HG02623 (cell line): ENCODE measurements around the gene SYNGR3.

Experiments
- ATAC-seq: cut with Tn5 transposase; IDR thresholded peaks from one replicate; pipeline ENCODE4 v1.9.1; 2021; ENCODE audit warnings: moderate library complexity; ENCODE audit not compliant: unreplicated experiment

Gene SYNGR3

GRCh38 chr16:2038382-2039231, 48.8 kb downstream of the SYNGR3 start:
- ATAC-seq: no peak

GRCh38 chr16:2039274-2040031, 49.7 kb downstream of the SYNGR3 start:
- no peak for ATAC-seq

- no peak for ATAC-seq
Measured at GRCh38 chr16:2040041-2040786, 50.4 kb downstream of the SYNGR3 start.

- no peak for ATAC-seq
Measured at GRCh38 chr16:2040787-2041522, 51.2 kb downstream of the SYNGR3 start.

GRCh38 chr16:2042171-2042985, 52.6 kb downstream of the SYNGR3 start:
- ATAC-seq: no peak

DNA sequence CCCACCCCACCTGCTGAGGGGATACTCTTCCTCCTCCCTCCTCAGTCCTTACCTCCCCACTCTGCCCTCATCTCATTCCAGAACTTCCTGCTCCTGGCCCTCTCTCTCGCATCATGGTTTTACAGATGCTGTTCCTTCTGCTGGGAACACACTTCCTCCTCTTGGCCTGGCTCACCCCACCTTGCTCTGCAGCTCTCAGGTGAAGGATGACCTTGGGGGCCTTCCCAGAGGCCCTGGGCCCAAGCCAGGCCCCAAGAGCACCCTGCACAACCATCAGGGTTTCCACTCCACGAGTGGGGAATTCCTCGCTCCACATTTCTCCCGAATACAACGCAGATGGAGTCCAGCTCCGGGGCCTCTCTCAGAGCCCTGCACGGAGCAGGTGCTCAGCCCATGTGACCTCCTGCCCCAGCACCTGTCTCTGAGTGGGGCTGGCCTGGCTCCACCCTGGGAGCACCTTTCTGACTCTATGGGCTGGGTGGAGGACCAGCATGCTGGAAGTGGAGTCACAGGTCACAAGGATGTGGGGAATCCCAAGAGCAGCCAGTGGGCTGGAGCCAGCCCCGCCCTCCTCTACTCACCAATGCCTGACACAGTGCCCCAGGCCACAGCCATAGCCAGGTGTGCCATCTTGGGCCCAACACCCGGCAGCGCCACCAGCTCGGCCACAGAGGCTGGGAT, 53.4 kb downstream of the SYNGR3 start:
- no peak for ATAC-seq
